NCI-H1930 (cell line): ENCODE results near the gene DOK6.
"Not testable (repeated sequence)": the region's sequence is repeated elsewhere in the genome, so short reads cannot be mapped to it uniquely, and the experiment has no call there.

Experiments used
- DNase-seq, 2 experiments: peaks; one replicate each; lab custom pipeline; 2025; lab: John Stamatoyannopoulos, UW

The DOK6 gene

GRCh38 chr18:69626643-69627242, 226.1 kb downstream of the DOK6 start:
- DNase-seq, result no peak

GRCh38 chr18:69628774-69629359, 228.2 kb downstream of the DOK6 start:
- DNase-seq, result no peak

GRCh38 chr18:69631281-69631680, 230.6 kb downstream of the DOK6 start:
- no peak for DNase-seq

- no peak for DNase-seq
Observed at GRCh38 chr18:69635482-69635881, 234.8 kb downstream of the DOK6 start.

- no peak for DNase-seq
Observed at GRCh38 chr18:69636529-69637301, 236.0 kb downstream of the DOK6 start.

GRCh38 chr18:69638056-69638455, 237.4 kb downstream of the DOK6 start:
- no peak for DNase-seq

- DNase-seq, result no peak
Observed at GRCh38 chr18:69647702-69648101, 247.0 kb downstream of the DOK6 start.

- DNase-seq, result no peak
Observed at GRCh38 chr18:69648486-69648885, 247.8 kb downstream of the DOK6 start.

GRCh38 chr18:69649684-69650083, 249.0 kb downstream of the DOK6 start:
- no peak for DNase-seq

GRCh38 chr18:69651243-69651642, 250.6 kb downstream of the DOK6 start:
- DNase-seq, result no peak

- DNase-seq, result no peak
Observed at GRCh38 chr18:69655816-69656215, 255.1 kb downstream of the DOK6 start.

- DNase-seq, result no peak
Observed at GRCh38 chr18:69658103-69658502, 257.4 kb downstream of the DOK6 start.

- no peak for DNase-seq
Observed at GRCh38 chr18:69658685-69659084, 258.0 kb downstream of the DOK6 start.

- DNase-seq, result no peak
Observed at GRCh38 chr18:69659142-69659651, 258.5 kb downstream of the DOK6 start.

GRCh38 chr18:69662090-69662489, 261.4 kb downstream of the DOK6 start:
- not testable (repeated sequence) for DNase-seq

GRCh38 chr18:69664399-69664798, 263.7 kb downstream of the DOK6 start:
- DNase-seq, result no peak

- DNase-seq, result no peak
Observed at GRCh38 chr18:69674292-69674877, 273.7 kb downstream of the DOK6 start.

GRCh38 chr18:69674966-69675365, 274.3 kb downstream of the DOK6 start:
- DNase-seq, result no peak

GRCh38 chr18:69677595-69677994, 276.9 kb downstream of the DOK6 start:
- no peak for DNase-seq

GRCh38 chr18:69680123-69680522, 279.4 kb downstream of the DOK6 start:
- DNase-seq, result no peak

- DNase-seq, result no peak
Observed at GRCh38 chr18:69683176-69683575, 282.5 kb downstream of the DOK6 start.

- DNase-seq, result no peak
Observed at GRCh38 chr18:69684789-69685188, 284.1 kb downstream of the DOK6 start.

- no peak for DNase-seq
Observed at GRCh38 chr18:69686861-69687260, 286.2 kb downstream of the DOK6 start.
